IPS DF 4.7 (cell line): Measurements from ENCODE around the gene CCDC12.
"Not testable (repeated sequence)": the region's sequence is repeated elsewhere in the genome, so short reads cannot be mapped to it uniquely, and the experiment has no call there.

ENCODE experiments used
- DNase-seq: peaks from one replicate; pipeline ENCODE4 v3.0.0-alpha.2; 2013; ENCODE audit warnings: low spot score; ENCODE audit errors: extremely low read depth

The CCDC12 gene

GRCh38 chr3:46981932-46982471 lies 5.5 kb upstream of the CCDC12 start:
- no peak for DNase-seq

- no peak for DNase-seq
Observed at GRCh38 chr3:46979958-46980497, 3.5 kb upstream of the CCDC12 start.

GRCh38 chr3:46978985-46979944 lies 2.7 kb upstream of the CCDC12 start, which contains the start of gene NBEAL2:
Gene NBEAL2 (plus strand): TSS chr3:46979666. CDS start chr3:46979862, 196 bp downstream.
- DNase-seq: no peak

GRCh38 chr3:46978381-46978780 lies 1.8 kb upstream of the CCDC12 start:
- DNase-seq: no peak

DNA sequence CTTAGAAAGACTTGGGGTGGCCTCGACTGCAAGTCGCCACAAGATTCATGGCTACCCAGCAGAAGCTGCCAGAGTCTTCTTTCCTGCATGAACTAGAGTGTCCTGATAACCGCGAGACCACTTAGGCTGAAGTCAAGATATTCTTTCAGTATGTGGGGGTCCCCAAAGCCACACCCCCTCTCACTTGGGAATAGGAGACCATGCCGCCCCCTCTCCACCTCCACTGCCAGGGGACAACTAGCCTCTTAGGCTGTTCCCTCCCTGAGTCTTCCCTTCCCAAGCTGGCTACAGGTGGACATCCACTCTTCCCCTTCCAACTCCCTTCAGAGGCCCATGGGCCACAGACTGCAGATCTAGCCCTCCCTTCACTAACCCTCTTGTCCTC lies 1.3 kb upstream of the CCDC12 start:
- DNase-seq: no peak

DNA sequence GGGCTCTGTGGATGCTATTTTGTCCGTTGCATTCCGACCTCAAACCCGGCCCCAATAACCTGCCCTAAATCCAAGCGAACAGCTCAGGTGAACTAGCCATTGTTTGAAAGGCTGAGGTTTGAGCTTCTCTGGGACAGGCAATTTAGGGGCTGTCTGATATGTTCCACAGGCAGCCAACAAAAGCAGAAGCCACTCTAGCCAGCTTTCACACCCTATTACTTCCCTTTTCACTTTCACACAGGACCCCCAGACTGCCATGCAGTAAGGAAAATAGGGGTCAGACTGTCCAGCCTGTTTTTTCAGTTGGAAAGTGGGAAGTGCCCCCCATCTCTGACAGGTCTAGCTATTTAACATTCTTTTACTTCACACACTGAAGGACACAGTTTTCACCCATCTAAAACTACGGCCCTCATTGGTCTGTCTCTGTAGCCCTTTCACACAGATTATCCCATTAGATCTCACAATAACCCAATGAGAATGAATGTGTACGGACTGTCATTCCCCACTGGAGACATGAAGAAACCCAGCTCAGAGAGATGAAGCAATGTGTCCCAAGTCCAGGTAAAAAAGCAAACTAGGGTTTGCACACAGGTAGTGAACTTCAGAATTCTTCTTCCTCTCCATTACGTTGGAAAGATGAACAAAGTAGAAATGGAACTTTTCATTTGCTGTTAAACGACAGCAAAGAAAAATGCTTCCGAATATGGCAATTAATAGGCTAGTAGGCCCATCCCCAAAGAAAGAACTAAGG lies 1.9 kb downstream of the CCDC12 start:
- DNase-seq: no peak

- no peak for DNase-seq
Observed at GRCh38 chr3:46972396-46972795, 4.1 kb downstream of the CCDC12 start.

GRCh38 chr3:46971742-46972141 lies 4.8 kb downstream of the CCDC12 start:
- DNase-seq: no peak

DNA sequence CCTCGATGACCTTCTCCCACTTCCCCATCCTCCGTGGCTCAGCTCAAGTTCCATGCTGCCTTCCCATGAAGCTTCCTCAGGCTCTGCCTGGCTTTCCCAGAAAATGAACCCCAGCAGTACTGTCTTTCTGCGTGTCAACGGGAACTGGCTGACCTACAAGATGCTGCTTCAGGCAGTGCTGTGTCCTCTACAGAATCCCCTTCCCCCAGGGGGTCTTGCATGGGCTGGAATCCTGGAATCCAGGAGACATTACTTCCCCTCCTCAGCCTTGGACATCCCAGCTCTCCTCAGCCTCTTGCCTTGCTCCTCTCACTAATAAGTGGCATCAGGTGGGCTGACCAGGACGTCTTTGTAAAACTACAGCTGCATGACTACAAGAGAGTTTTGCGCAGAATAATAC lies 5.4 kb downstream of the CCDC12 start:
- no peak for DNase-seq

DNA sequence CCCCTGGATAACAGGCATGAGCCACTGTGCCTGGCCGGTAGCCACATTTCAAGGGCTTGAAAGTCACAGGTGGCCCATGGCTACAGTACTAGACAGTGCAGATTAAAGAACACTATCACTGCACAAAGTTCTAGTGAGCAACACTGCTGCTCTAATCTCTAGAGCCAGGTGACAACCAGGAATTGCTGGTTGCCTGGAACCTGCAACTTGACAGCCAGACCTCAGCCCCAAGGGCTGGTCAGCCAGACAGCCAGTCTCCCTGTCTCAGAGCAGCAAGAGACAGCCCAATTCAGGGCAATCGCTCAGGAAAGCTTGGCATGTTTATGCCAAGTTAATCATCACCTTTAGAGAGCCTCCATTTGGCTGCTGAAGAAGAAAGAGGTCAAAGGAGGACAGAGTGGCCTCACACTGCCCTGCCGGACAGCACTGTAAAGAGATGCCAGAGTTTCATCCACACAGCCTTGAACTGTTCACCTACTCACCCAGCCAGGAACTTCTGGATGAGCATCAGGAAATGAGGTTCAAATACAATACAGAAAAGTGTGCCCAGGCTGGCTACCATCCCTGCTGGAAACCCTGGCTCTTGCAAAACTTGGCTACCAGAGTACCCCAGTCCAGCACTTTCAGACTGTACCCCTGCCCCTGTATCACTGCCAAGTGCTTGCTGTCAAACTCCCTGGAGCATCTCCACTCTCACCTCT lies 6.0 kb downstream of the CCDC12 start:
- no peak for DNase-seq

DNA sequence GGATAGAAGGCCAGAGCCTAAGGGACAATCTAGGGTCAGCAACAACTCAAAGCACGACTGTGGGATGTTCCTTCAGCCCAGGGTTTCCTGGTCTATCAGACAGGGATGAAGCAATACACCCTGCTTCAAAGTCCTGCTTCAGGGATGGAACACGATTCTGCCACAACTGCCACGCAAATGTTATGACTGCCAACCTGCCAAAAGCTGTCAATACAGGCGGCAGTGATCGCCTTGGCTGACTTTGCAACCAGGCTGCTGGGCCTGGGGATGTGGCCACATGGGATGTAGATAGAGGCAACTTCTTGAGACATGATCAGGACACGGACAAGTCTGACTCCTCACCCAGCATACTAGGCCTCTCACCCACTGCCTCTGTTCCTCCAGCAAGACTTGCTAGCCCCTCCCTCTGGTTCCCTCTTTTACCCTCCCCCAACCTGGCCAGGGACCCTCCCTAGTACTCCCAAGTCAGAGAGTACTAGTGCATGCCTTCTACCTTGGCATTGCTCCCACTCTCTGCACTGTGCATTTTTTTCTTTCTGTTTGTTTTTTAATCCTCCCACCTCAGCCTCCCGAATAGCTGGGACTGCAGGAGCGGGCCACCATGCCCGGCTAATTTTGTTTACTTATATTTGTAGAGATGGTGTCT lies 7.6 kb downstream of the CCDC12 start:
- no peak for DNase-seq

DNA sequence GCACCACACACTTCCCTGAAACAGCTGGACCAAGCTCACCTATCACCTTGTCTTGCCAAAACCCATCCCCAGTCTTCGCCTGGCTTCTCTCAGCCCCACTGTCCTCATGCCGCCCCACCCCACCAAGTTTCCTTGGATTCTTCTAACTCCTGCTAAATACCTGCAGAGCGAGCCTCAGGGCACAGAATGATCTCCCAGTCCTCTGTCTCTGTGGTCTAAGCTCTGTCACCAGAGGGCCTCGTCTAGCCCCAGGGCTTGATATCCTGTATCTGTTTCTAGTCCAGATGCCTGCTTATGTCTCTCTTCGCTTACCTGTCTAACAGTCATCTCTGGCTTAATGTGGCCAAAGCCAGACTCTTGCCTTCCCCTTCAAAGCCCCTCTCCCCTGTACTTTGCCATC lies 9.7 kb downstream of the CCDC12 start:
- no peak for DNase-seq

- no peak for DNase-seq
Observed at GRCh38 chr3:46965151-46965550, 11.4 kb downstream of the CCDC12 start.

DNA sequence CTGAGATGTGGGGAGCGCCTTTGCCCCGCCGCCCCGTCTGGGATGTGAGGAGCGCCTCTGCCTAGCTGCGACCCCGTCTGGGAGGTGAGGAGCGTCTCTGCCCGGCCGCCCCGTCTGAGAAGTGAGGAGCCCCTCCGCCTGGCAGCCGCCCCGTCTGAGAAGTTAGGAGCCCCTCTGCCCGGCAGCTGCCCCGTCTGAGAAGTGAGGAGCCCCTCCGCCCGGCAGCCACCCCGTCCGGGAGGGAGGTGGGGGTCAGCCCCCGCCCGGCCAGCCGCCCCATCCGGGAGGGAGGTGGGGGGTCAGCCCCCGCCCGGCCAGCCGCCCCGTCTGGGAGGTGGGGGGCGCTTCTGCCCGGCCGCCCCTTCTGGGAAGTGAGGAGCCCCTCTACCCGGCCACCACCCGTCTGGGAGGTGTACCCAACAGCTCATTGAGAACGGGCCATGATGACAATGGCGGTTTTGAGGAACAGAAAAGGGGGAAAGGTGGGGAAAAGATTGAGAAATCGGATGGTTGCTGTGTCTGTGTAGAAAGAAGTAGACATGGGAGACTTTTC lies 12.4 kb downstream of the CCDC12 start:
- DNase-seq: not testable (repeated sequence)

GRCh38 chr3:46962990-46963389 lies 13.6 kb downstream of the CCDC12 start:
- DNase-seq: no peak

DNA sequence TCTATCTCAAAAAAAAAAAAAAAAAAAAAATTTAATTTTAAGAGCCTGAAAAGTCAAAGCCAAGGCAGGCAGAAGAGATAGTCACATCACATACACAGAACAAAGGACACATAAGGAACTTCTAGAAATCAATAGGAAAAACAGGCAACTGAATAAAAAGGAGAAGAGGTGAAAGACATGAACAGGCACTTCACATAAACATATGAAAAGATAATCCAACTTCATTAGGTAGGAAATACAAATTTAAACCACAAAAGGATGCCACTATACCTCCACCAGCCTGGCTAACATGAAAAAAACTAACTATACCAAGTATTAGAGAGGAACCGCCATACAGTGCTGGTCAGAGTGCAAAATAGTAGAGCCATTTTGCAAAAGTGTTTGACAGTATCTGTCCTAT lies 14.1 kb downstream of the CCDC12 start:
- no peak for DNase-seq

GRCh38 chr3:46960835-46961234 lies 15.7 kb downstream of the CCDC12 start:
- DNase-seq: no peak

- DNase-seq: no peak
Observed at GRCh38 chr3:46960081-46960701, 16.4 kb downstream of the CCDC12 start.

DNA sequence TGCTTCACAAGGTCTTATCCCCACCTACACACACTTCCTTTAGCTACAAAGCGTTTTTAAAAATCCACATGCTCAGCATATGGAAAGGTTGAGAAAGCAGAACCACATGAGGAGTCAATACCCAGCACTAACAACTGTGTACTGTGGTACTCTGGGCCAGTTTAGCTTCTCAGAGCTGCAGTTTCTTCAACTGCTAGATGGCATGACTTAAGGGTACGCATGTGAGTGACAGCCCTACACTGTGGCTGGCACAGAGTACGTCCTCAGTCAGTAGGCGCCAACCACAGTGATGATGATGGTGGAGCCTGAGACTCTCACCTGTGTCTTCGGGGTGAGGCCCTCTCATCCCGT lies 17.4 kb downstream of the CCDC12 start:
- DNase-seq: no peak
